K562 (cell line): ENCODE results near the gene SNTG2. TPM values are rescaled to one million over a fixed set of nuclear protein-coding genes. Genes with fewer than 3 reads are reported as not detected.

ENCODE experiments used
- ATAC-seq: fragments of 200-7000 bp; cut with Tn5 transposase; 3 replicates; pipeline ENCODE4 v1.9.1; 2020; ENCODE audit warnings: moderate library complexity
- BruUV-seq: library from RNA; stranded (reverse); fragments of 400-500 nt; replicated peaks from 2 replicates; lab custom pipeline; 2021; lab: Mats Ljungman, UMichigan
- CTCF ChIA-PET: fragments of 300-600 bp; formaldehyde crosslinking; extraction: SDS; loops from one replicate; lab custom pipeline; 2021; ENCODE audit warnings: low intra/inter-chr PET ratio; lab: Yijun Ruan, JAX
- POLR2A ChIA-PET: fragments of 300-600, 350-650 bp; sonication (Branson Sonifier 250); formaldehyde crosslinking; extraction: SDS; loops from one replicate; lab custom pipeline; 2021; ENCODE audit warnings: antibody characterized with exemption, inconsistent platforms; lab: Yijun Ruan, JAX
- DNase-seq, 4 experiments: peaks; one replicate each; pipeline versions ENCODE4 v3.0.0 to v3.0.0-alpha.2; 2011 to 2018; ENCODE audit warnings: low spot score in 3 of 4, mixed read lengths in 3 of 4; ENCODE audit errors: extremely low read depth in 1 of 4
- FAIRE-seq: peaks from 2 replicates; lab custom pipeline; 2011; peaks lifted over from hg19 to GRCh38; lab: Jason Lieb, UNC
- H2AFZ ChIP-seq: 2 replicates; pipeline ENCODE4 v1.6.0; 2011; ENCODE audit warnings: low read depth, low read length, control low read depth, inconsistent platforms
- H3K27ac ChIP-seq: fragments of 200-600 bp; 3 replicates; pipeline ENCODE4 v1.8.0; 2011; ENCODE audit warnings: low read depth, mild to moderate bottlenecking, control low read depth, inconsistent platforms, low read length, moderate library complexity, mixed read lengths; ENCODE audit errors: extremely low read depth
- H3K27me3 ChIP-seq, 2 experiments: fragments of 300-600 bp in 1 of 2; 2 replicates in 1 of 2; 3 replicates in 1 of 2; pipeline versions ENCODE4 v1.6.0 to v1.8.0; 2011; ENCODE audit warnings: inconsistent platforms in 2 of 2, low read length in 2 of 2, mild to moderate bottlenecking in 1 of 2, mixed read lengths in 1 of 2, moderate library complexity in 1 of 2; ENCODE audit not compliant: control insufficient read depth in 2 of 2, insufficient read depth in 2 of 2
- H3K36me3 ChIP-seq: fragments of 300-600 bp; 3 replicates; pipeline ENCODE4 v1.8.0; 2011; ENCODE audit warnings: mild to moderate bottlenecking, low read length, inconsistent platforms; ENCODE audit not compliant: control insufficient read depth, insufficient read depth
- H3K4me1 ChIP-seq, 2 experiments: fragments of 200-600 bp in 1 of 2; replicated peaks in 1 of 2; 2 replicates in 1 of 2; 3 replicates in 1 of 2; pipeline versions ENCODE4 v1.5.1 to v1.8.0; 2011; ENCODE audit warnings: inconsistent platforms in 2 of 2, low read length in 2 of 2, mild to moderate bottlenecking in 1 of 2, mixed read lengths in 1 of 2, moderate library complexity in 1 of 2; ENCODE audit not compliant: control insufficient read depth in 2 of 2, insufficient read depth in 2 of 2
- H3K4me2 ChIP-seq: 2 replicates; pipeline ENCODE4 v1.6.1; 2011; ENCODE audit warnings: low read length, control low read depth, inconsistent platforms, mixed read lengths; ENCODE audit not compliant: insufficient read depth
- H3K4me3 ChIP-seq: fragments of 200-600 bp; sonication (generic), shearing (Covaris generic); 2 replicates; pipeline ENCODE4 v1.5.1; 2016; ENCODE audit warnings: control low read depth, inconsistent platforms
- H3K79me2 ChIP-seq: fragments of 200-600 bp; 3 replicates; pipeline ENCODE4 v1.8.0; 2011; ENCODE audit warnings: low read length, inconsistent platforms; ENCODE audit not compliant: control insufficient read depth, insufficient read depth
- H3K9ac ChIP-seq, 2 experiments: 2 replicates each; pipeline versions ENCODE4 v1.6.0 to v1.6.1; 2011; ENCODE audit warnings: low read depth in 2 of 2, low read length in 2 of 2, control low read depth in 1 of 2, inconsistent platforms in 1 of 2, mild to moderate bottlenecking in 1 of 2, mixed read lengths in 1 of 2; ENCODE audit not compliant: insufficient read depth in 1 of 2
- H3K9me1 ChIP-seq: one replicate; pipeline ENCODE4 v1.6.0; 2011; ENCODE audit warnings: inconsistent platforms, mild to moderate bottlenecking, low read length, moderate library complexity; ENCODE audit not compliant: control insufficient read depth, insufficient read depth
- H3K9me3 ChIP-seq: replicated peaks from 2 replicates; pipeline ENCODE4 v1.5.1; 2011; ENCODE audit warnings: low read depth, low read length, inconsistent platforms; ENCODE audit not compliant: control insufficient read depth, insufficient read depth
- H4K20me1 ChIP-seq: replicated peaks from 2 replicates; pipeline ENCODE4 v1.6.1; 2011; ENCODE audit warnings: low read length, inconsistent platforms, mixed read lengths; ENCODE audit not compliant: control insufficient read depth, insufficient read depth
- ADNP ChIP-seq: fragments of 200-800 bp; sonication (Bioruptor generic); IDR thresholded peaks from 2 replicates; pipeline ENCODE4 v1.6.1; 2016; ENCODE audit warnings: missing genetic modification characterization, missing compliant biosample characterization
- ARID3A ChIP-seq: IDR thresholded peaks from 2 replicates; pipeline ENCODE4 v1.6.1; 2012; ENCODE audit warnings: low read depth, low read length, improper control_type of control experiment, borderline replicate concordance
- EHMT2 ChIP-seq: fragments of 450-650 bp; IDR thresholded peaks from 2 replicates; pipeline ENCODE4 v1.6.1; 2018; ENCODE audit warnings: antibody characterized with exemption
- FOXJ2 ChIP-seq: fragments of 200-800 bp; sonication (Bioruptor generic); IDR thresholded peaks from 2 replicates; pipeline ENCODE4 v1.6.1; 2016; ENCODE audit warnings: missing genetic modification characterization, missing compliant biosample characterization
- IRF9 ChIP-seq: fragments of 450-650 bp; IDR thresholded peaks from 2 replicates; pipeline ENCODE4 v1.6.1; 2016; ENCODE audit warnings: missing biosample characterization, missing genetic modification characterization
- KDM5B ChIP-seq: fragments of 200-600 bp; sonication (generic); IDR thresholded peaks from 2 replicates; pipeline ENCODE4 v1.6.1; 2012; ENCODE audit warnings: low read depth, mild to moderate bottlenecking, moderate library complexity, low read length, control low read depth, inconsistent platforms; ENCODE audit not compliant: insufficient replicate concordance
- MED1 ChIP-seq: sonication (generic); formaldehyde crosslinking; IDR thresholded peaks from 2 replicates; pipeline ENCODE4 v1.8.1; 2023; ENCODE audit warnings: missing genetic modification reagents, borderline replicate concordance
- NEUROD1 ChIP-seq: fragments of 150-350 bp; IDR thresholded peaks from 2 replicates; pipeline ENCODE4 v1.6.1; 2014; ENCODE audit warnings: borderline replicate concordance, low read length, low read depth; ENCODE audit not compliant: partially characterized antibody
- NFXL1 ChIP-seq: fragments of 450-650 bp; formaldehyde crosslinking; IDR thresholded peaks from 2 replicates; pipeline ENCODE4 v1.4.0; 2021; ENCODE audit warnings: mild to moderate bottlenecking
- RBM17 ChIP-seq: fragments of 200-400 bp; formaldehyde crosslinking; IDR thresholded peaks from 2 replicates; pipeline ENCODE4 v1.6.1; 2017; ENCODE audit warnings: low read depth, mild to moderate bottlenecking, low read length, borderline replicate concordance
- SAFB ChIP-seq: fragments of 200-400 bp; formaldehyde crosslinking; IDR thresholded peaks from 2 replicates; pipeline ENCODE4 v1.6.1; 2017; ENCODE audit warnings: low read depth, low read length, borderline replicate concordance
- SMARCB1 ChIP-seq: IDR thresholded peaks from 2 replicates; pipeline ENCODE4 v1.6.1; 2011; ENCODE audit warnings: improper control_type of control experiment, low read depth; ENCODE audit not compliant: insufficient read length
- ZNF449 ChIP-seq: fragments of 250-450 bp; sonication (Bioruptor Pico); IDR thresholded peaks from 2 replicates; pipeline ENCODE4 v1.8.0; 2022; ENCODE audit warnings: moderate library complexity, mild to moderate bottlenecking, inconsistent platforms
- ZNF551 ChIP-seq: fragments of 250-450 bp; sonication (Bioruptor Pico); IDR thresholded peaks from 2 replicates; pipeline ENCODE4 v1.5.0; 2021; ENCODE audit warnings: mild to moderate bottlenecking, moderate library complexity
- ZNF644 ChIP-seq: fragments of 200-800 bp; sonication (Bioruptor generic); IDR thresholded peaks from 2 replicates; pipeline ENCODE4 v1.6.1; 2016; ENCODE audit warnings: low read depth, missing genetic modification characterization, missing compliant biosample characterization
- WGBS: fragments of 100-300 bp; shearing (Covaris generic); methylation state at CpG from one replicate; pipeline ENCODE4 v1.1.6; 2016; ENCODE audit warnings: low coverage, mixed read lengths; ENCODE audit not compliant: insufficient coverage; ENCODE audit errors: missing lambda C conversion rate; 5-methylcytosine and 5-hydroxymethylcytosine counted together
- in situ Hi-C: fragments of 300-500 bp; cut with MboI; formaldehyde crosslinking; loops from 4 replicates; pipeline ENCODE4 v1.15.0; 2018; ENCODE audit warnings: inconsistent platforms, mixed read lengths
- intact Hi-C: fragments of 100-400 bp; cut with micrococcal nuclease; formaldehyde crosslinking; loops from 2 replicates; pipeline ENCODE4 v1.14.2; 2022
- polyA plus RNA-seq, 8 experiments: library from polyadenylated mRNA; depleted of rRNA in 4 of 8; stranded (reverse) in 5 of 8; unstranded in 3 of 8; fragments of >200 nt; fragmentation: Nextera tagmentation in 2 of 8; fragmentation: Illumina TruSeq in 1 of 8; extraction: Ambion mirVana in 2 of 8; extraction: Trizol in 1 of 8; gene quantifications; 2 replicates each; pipeline versions ENCODE4 v1.2.1 to v1.2.3, GENCODE V29; 2011 to 2014; ENCODE audit warnings: inconsistent platforms in 1 of 8, missing spikeins in 1 of 8
- total RNA-seq, 7 experiments: library from RNA; depleted of rRNA in 6 of 7; stranded (reverse); fragments of >200 nt in 6 of 7; fragmentation: Illumina TruSeq in 2 of 7; extraction: Trizol in 2 of 7; gene quantifications; 2 replicates each; pipeline versions ENCODE4 v1.2.1 to v1.2.3, GENCODE V29; 2011 to 2021; ENCODE audit warnings: low replicate concordance in 1 of 7

The SNTG2 gene
- total and polyA plus RNA-seq, 9 of the 15 experiments (the other 6 are each of a cell fraction or from before 2014, with no cell fraction given): not detected

GRCh38 chr2:1117569-1117968 lies 166.9 kb downstream of the SNTG2 start (continued):
- TF ChIP-seq SMARCB1 (no peak), KDM5B (no peak), FOXJ2 (tag) (no peak), RBM17 (no peak), ARID3A (no peak)

GRCh38 chr2:1125217-1125616 lies 174.6 kb downstream of the SNTG2 start:
- Histone ChIP-seq H3K9me1 (no peaks in the 10 kb centered on the region), H4K20me1 (no peaks in the 10 kb centered on the region), H3K4me2 (no peak overlapping the region), H3K9ac (no peak overlapping the region), H3K4me3 (no peak overlapping the region), H3K27me3 (no peaks in the 10 kb centered on the region), H2AFZ (no peak overlapping the region), H3K79me2 (no peaks in the 10 kb centered on the region), H3K27ac (no peak overlapping the region), H3K4me1 (no peaks in the 10 kb centered on the region), H3K36me3 (no peaks in the 10 kb centered on the region), H3K9me3 (no peaks in the 10 kb centered on the region)
- ATAC-seq (no peak), DNase-seq (no peak), FAIRE-seq (no peak)
- ChIA-PET POLR2A (interaction anchor here (0.7 kb wide), 1 partner anchor 12 kb away, joined by 4 read pairs; no protein-coding TSS in a partner anchor), CTCF (no interaction called here)
- BruUV-seq: no TSS peak
- intact Hi-C loops (no loop called here), in situ Hi-C loops (no loop called here)
- WGBS: 0% methylated on average over 1 of the region's 1 CpG
- TF ChIP-seq NFXL1 (no peak), MED1 (no peak), ADNP (tag) (no peak), EHMT2 (no peak), IRF9 (tag) (no peak), ZNF644 (tag) (no peak), ZNF551 (no peak), ZNF449 (CRISPR knock-in tag) (no peak), SAFB (no peak), NEUROD1 (no peak)
